Stimulated activated CD8-positive, alpha-beta memory T cell treated with anti-CD3 and anti-CD28 coated beads, Interleukin-15, amount 100 ng/mL, for 24 hours (primary cell): ENCODE measurements around the gene KCNK1.
"Not testable (repeated sequence)": the region's sequence is repeated elsewhere in the genome, so short reads cannot be mapped to it uniquely, and the experiment has no call there.

Experiments used
- DNase-seq: peaks from one replicate; pipeline ENCODE4 v3.0.0-alpha.2; 2020; ENCODE audit warnings: low read depth

KCNK1 gene

GRCh38 chr1:233668146-233668724 lies 54.3 kb downstream of the KCNK1 start:
- DNase-seq, result no peak

- DNase-seq, result no peak
These were observed 54.9 kb downstream of the KCNK1 start for GRCh38 chr1:233668725-233669294.

GRCh38 chr1:233670363-233670762 lies 56.5 kb downstream of the KCNK1 start:
- not testable (repeated sequence) for DNase-seq

GRCh38 chr1:233671286-233671685 lies 57.4 kb downstream of the KCNK1 start:
- DNase-seq, result no peak

GRCh38 chr1:233672732-233673131 lies 58.8 kb downstream of the KCNK1 start:
- DNase-seq, result no peak

GRCh38 chr1:233673261-233673946 lies 59.5 kb downstream of the KCNK1 start:
- DNase-seq, result no peak

GRCh38 chr1:233673947-233674431 lies 60.1 kb downstream of the KCNK1 start:
- no peak for DNase-seq

- no peak for DNase-seq
These were observed 61.5 kb downstream of the KCNK1 start for GRCh38 chr1:233675446-233675845.

- no peak for DNase-seq
These were observed 62.0 kb downstream of the KCNK1 start for GRCh38 chr1:233675893-233676292.

- DNase-seq, result no peak
These were observed 63.9 kb downstream of the KCNK1 start for GRCh38 chr1:233677690-233678354.

- no peak for DNase-seq
These were observed 65.1 kb downstream of the KCNK1 start for GRCh38 chr1:233679030-233679429.

- no peak for DNase-seq
These were observed 65.9 kb downstream of the KCNK1 start for GRCh38 chr1:233679591-233680373.

GRCh38 chr1:233681285-233681684 lies 67.4 kb downstream of the KCNK1 start:
- no peak for DNase-seq

GRCh38 chr1:233686653-233687052 lies 72.7 kb downstream of the KCNK1 start:
- DNase-seq, result not testable (repeated sequence)

- DNase-seq, result no peak
These were observed 75.3 kb downstream of the KCNK1 start for GRCh38 chr1:233689017-233689747.

GRCh38 chr1:233689748-233690254 lies 75.9 kb downstream of the KCNK1 start:
- DNase-seq, result no peak

GRCh38 chr1:233695901-233696300 lies 82.0 kb downstream of the KCNK1 start:
- no peak for DNase-seq

GRCh38 chr1:233700338-233700737 lies 86.4 kb downstream of the KCNK1 start:
- no peak for DNase-seq

GRCh38 chr1:233704170-233704897 lies 90.4 kb downstream of the KCNK1 start:
- DNase-seq, result no peak
